NB4 (cell line): ENCODE results near the gene CAMTA2.
A peak's percentile ranks its signal among the peaks of the same experiment; 100 is the strongest.

Experiments used
- DNase-seq: peaks from one replicate; pipeline ENCODE4 v3.0.0; 2010; ENCODE audit warnings: low read depth
- H3K4me3 ChIP-seq: one replicate; pipeline ENCODE4 v1.5.1; 2011; ENCODE audit warnings: mild to moderate bottlenecking, low read depth, low read length, moderate library complexity
- MYC ChIP-seq: IDR thresholded peaks from 2 replicates; pipeline ENCODE4 v1.6.1; 2011; ENCODE audit warnings: low read depth, low read length
- POLR2A ChIP-seq: IDR thresholded peaks from 2 replicates; pipeline ENCODE4 v1.6.1; 2011; ENCODE audit warnings: mild to moderate bottlenecking; ENCODE audit not compliant: insufficient read length; ENCODE audit errors: extremely low read depth
- TF ChIP-seq, protein P1 (sequence below): IDR thresholded peaks from one replicate; pipeline ENCODE4 v1.5.1; 2012; ENCODE audit warnings: low read depth, low read length
- TF ChIP-seq, protein P2 (sequence below): IDR thresholded peaks from 2 replicates; pipeline ENCODE4 v1.6.1; 2011; ENCODE audit warnings: low read depth, low read length

CAMTA2 gene

DNA sequence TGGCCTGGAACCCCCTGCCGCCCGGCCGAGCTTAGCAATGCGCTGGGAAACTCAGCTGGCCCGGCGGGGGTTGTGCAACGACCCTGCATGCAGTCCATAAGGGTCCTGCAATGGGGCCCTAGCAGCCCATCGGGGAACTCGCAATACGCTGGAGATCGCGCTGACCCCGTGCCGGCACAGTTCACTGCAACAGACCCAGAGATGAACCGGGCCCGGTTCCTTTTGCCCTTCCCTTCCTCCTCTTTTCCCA, 48.0 kb downstream of the CAMTA2 start:
- TF ChIP-seq MYC = no peak
- TF ChIP-seq, protein P1, sequence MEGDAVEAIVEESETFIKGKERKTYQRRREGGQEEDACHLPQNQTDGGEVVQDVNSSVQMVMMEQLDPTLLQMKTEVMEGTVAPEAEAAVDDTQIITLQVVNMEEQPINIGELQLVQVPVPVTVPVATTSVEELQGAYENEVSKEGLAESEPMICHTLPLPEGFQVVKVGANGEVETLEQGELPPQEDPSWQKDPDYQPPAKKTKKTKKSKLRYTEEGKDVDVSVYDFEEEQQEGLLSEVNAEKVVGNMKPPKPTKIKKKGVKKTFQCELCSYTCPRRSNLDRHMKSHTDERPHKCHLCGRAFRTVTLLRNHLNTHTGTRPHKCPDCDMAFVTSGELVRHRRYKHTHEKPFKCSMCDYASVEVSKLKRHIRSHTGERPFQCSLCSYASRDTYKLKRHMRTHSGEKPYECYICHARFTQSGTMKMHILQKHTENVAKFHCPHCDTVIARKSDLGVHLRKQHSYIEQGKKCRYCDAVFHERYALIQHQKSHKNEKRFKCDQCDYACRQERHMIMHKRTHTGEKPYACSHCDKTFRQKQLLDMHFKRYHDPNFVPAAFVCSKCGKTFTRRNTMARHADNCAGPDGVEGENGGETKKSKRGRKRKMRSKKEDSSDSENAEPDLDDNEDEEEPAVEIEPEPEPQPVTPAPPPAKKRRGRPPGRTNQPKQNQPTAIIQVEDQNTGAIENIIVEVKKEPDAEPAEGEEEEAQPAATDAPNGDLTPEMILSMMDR = no peak
- no peak for TF ChIP-seq POLR2A
- TF ChIP-seq, protein P2, sequence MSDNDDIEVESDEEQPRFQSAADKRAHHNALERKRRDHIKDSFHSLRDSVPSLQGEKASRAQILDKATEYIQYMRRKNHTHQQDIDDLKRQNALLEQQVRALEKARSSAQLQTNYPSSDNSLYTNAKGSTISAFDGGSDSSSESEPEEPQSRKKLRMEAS = no peak
- H3K4me3 ChIP-seq = peak overlapping the region; percentile 88
- DNase-seq = no peak

- no peak for DNase-seq
- peak overlapping the region; percentile 88 for H3K4me3 ChIP-seq
- TF ChIP-seq, protein P1 = no peak
- TF ChIP-seq POLR2A (no peak), MYC (no peak)
- TF ChIP-seq, protein P2 = no peak
Observed at GRCh38 chr17:4938688-4939545, 48.6 kb downstream of the CAMTA2 start.

DNA sequence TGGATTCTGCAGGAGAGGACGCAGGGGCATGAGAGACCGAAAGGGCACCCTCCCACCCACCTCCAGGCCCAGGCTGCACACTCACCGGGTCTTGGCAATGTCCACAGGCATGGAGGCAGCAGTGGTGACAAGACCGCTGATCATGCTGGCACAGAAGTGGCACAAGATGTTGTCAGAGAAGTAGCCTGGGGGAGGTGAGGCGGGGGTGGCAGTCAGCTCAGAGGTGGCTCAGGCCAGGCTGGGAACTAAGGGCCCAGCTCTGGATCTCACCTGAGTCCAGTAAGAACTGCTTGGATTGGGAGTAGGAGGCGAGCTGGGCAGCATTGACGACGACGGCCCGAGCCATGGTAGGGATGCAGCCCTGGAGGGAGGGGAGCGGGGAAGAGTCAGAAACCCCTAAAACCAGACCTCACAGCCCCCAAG, 49.4 kb downstream of the CAMTA2 start:
- DNase-seq = no peak
- no peak overlapping the region for H3K4me3 ChIP-seq
- TF ChIP-seq, protein P2 = no peak
- no peak for TF ChIP-seq POLR2A
- no peak for TF ChIP-seq MYC
- TF ChIP-seq, protein P1 = no peak

DNA sequence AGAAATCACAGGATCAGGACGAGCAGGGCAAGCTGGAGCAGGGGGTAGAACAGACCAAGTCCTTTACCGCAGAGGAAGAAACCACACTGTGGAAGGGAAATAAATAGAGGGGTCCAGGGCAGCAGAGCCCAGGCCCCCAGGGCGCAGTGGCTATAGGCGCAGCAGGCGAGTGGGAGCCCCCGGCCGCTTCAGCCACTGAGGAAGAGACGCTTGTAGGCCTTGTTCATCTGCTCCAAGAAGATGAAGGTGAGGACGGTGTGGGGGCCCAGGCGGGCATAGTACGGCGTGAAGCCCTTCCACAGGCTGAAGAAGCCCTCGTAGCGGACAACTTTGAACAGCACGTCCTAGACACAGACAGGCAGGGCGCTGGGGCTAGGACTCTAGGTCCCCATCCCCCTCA, 49.9 kb downstream of the CAMTA2 start:
- no peak overlapping the region for H3K4me3 ChIP-seq
- no peak for DNase-seq
- TF ChIP-seq MYC = no peak
- TF ChIP-seq POLR2A = no peak
- TF ChIP-seq, protein P2 = no peak
- TF ChIP-seq, protein P1 = no peak

- DNase-seq = no peak
- TF ChIP-seq, protein P2 = no peak
- TF ChIP-seq, protein P1 = no peak
- TF ChIP-seq MYC = no peak
- TF ChIP-seq POLR2A = no peak
- no peak overlapping the region for H3K4me3 ChIP-seq
Observed at GRCh38 chr17:4936436-4936835, 51.0 kb downstream of the CAMTA2 start.
